Activated CD8-positive, alpha-beta memory T cell treated with anti-CD3 and anti-CD28 coated beads, Interleukin-2, amount 50 U/mL, for 1 hour (primary cell): ENCODE results near the gene LRMDA.

Experiments
- DNase-seq: peaks from one replicate; pipeline ENCODE4 v3.0.0-alpha.2; 2020; ENCODE audit errors: extremely low read depth

Gene LRMDA

GRCh38 chr10:75955973-75956502 lies 524.6 kb downstream of the LRMDA start:
- DNase-seq: no peak

GRCh38 chr10:75956624-75957023 lies 525.2 kb downstream of the LRMDA start:
- DNase-seq: no peak

DNA sequence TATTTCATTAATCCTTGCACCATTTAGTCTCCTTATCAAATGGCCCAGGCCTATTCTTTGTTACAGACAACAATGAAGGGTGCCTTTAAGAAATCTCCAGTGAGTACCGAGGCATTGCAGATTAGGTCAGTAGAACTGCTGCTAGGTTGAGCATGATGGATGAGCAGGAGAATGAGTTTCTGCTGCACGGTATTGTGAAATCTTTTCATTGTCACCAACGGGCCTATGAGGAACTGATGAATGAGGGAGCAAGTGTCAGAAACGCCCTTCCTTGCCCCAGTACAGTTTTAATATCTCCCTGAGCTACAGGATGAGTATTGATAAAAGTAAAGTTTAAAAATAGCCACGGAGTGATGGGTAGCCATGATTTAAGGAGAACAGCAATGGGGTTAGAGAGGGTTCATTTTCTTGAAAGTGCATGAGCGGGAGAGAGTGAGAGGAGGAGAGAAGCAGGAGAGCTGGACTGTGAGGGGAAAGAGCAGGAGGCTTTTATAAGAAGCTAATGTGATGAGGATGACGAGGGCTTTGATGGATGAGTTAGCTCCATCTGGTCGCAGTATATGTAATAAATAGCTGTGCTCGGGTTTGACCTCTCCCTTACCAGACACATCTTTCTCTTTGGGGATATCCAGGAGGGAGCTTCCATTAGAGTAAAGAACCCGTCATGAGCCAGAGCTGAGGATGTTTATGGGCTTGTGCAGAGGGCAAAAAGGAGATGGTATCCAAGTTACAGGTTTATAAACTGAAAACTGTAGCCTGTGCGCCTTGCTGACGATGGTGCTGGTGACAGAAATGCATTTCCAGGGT lies 526.1 kb downstream of the LRMDA start:
- DNase-seq: no peak

- DNase-seq: no peak
Observed at GRCh38 chr10:75959209-75959608, 527.8 kb downstream of the LRMDA start.

GRCh38 chr10:75959912-75960311 lies 528.5 kb downstream of the LRMDA start:
- no peak for DNase-seq

DNA sequence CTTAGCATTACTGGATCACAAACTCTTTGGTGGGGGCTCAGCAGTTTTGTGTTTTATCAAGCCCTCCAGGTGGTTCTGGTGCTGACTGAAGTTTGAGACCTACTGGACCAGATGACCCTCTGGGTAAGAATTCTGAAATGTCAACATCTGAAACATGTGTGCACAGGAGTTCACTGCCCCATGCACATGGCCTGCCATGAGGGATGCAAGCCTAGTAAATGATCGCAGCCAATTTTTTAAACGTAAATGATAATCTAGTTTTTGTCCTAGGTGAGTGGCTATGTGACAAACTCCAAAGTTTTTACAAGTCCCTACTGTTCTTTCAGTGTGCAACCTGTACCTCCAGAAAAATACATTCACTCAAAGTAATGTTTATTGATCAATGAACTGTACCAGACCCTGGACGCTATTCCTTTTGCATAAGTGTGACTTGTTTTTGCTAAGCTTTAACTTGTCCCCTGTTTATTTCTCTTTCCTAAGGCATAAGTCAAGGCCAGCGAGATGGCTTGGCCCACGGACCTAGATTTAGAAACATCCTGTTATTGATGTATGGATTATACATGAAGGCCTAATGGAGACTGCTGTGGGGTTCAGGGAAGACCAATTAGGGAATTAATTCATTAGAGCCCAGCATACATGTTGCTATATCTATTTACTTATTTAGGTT lies 531.1 kb downstream of the LRMDA start:
- DNase-seq: no peak

GRCh38 chr10:75967491-75967890 lies 536.1 kb downstream of the LRMDA start:
- DNase-seq: no peak

- no peak for DNase-seq
Observed at GRCh38 chr10:75969031-75969430, 537.6 kb downstream of the LRMDA start.

GRCh38 chr10:75971402-75972211 lies 540.2 kb downstream of the LRMDA start:
- no peak for DNase-seq

DNA sequence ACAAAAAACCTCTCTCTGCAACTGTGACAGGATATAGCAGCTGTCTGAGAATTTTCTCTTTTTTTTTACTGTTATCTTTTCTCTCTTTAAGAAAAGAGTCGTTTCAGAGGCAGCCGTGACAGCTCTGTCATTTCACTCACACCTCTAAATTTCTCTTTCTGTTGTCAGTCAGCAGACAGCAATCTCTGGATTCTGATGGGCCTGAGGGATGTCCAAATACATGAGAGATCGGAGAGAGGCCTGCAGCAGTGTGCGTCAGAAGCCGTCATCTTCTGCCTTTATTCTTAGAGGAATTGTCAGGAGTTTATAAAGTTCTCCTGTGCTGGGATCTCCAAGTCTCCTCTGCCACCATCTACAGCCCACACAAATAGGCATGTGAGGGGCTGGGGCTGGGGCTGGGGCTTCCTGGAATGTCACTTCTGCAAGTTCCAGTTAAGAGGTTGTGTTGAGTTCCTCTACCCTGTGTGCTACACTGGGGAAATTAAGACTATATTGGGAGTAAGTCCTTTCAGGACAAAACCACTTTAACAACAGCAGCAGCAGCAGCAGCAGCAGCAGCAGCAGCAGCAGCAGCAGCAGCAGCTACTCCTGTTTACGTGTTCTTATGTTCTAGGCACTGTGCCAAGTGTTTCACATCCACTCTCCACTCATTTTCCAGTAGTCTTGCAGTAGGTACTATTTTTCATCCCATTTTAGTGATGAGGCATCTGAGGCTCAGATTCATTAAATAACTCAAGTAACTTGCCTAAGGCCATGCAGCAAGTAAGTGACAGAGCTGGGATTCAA lies 541.3 kb downstream of the LRMDA start:
- no peak for DNase-seq

DNA sequence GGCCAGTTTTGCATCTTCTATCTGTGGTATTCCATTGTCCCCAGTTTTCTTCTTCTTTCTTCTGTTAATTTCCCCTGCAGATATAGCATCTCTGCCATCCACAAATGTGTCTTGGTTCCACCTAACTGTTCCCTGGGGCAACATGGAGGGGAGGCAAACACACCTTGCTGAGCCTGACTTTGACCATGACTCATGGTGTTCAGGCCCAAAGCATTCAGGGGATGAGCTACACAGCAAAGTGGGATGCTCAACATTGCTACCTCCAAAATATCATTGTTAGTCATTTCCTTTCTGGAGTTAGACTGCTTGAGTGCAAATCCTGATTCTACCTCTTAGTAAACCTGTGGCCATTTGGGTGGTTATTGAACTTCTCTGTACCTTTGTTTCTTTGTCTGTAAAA lies 542.7 kb downstream of the LRMDA start:
- no peak for DNase-seq

- no peak for DNase-seq
Observed at GRCh38 chr10:75976681-75977080, 545.3 kb downstream of the LRMDA start.

DNA sequence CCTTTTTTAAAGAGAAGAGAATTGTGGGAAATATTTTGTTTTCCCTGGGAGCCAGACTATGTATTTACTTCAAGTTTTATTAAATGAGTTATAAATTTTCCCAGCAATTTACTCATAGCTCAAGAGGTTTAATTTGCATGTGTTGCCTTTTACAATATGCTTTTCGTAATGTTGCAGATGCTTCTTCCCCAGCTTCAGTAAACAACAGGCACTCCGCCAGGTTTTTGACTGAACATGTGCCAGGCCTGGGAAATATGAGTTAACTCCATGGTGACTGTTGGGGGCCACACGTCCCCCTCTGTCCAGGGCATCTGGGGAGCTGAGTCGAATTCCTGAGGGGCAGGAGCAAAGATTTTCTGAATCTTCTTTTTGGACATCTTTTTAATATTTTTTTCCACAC lies 545.7 kb downstream of the LRMDA start:
- no peak for DNase-seq

- DNase-seq: no peak
Observed at GRCh38 chr10:75978213-75978612, 546.8 kb downstream of the LRMDA start.

DNA sequence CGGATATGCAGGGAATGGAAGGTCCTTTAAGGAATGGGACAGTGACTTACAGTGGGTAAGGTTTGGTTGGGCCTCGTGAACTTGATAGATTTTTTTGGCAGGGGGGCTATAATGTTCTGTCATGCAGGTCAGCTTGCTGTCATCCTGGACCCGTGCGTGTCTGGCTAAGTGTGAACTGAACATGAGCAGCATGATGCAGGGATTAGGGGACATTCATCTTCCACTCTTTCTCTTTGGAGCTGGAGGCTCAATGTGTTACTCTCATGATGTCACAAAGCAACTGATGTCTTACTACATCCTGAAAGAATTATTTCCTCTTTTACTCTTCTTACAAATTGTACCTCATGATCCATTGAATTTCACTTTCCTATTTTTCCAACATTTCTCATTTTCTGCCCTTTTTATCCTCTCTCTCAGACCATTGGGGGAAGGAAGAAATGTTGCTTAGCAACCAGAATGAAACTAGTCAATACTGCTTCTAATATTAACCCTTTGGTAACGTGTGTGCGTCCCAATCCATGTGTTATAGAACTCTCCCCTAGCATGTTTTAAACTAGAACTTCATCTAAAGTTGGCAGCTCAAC lies 549.1 kb downstream of the LRMDA start:
- DNase-seq: no peak

DNA sequence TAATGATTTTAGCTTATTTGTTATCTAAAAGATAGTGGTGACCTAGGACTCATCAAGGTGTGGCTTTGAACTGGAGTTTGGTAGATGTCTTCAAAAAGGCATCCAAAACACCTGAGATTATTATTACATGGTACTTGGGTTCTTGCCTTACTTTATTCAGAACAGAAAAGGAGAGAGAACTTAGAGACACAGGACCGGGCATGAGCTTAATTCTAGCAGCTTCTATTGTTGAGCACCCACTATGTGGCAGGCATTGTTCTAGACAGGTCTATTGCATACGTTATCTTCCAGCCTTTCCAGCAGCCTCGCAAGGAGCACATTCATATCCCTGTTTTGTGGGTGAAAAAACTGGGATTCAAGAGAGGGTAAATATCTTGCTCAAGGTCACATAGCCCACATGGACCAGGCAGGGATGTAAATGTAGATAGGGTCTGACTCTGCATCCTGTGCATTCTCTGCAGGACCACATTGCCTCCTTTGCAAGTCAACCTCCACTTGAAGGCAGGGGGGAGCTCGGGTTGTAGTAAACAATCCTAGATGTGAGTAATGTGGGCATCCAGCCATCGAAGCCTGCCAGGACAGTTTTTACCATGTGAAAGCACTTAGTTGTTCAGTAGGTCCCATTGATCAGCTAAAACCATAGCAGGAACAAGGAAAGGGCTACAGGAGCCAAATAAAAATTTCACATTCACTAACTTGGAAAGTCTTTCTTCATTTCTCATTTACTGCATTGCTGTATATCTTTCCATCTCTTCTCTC lies 551.4 kb downstream of the LRMDA start:
- no peak for DNase-seq

GRCh38 chr10:75984067-75984466 lies 552.6 kb downstream of the LRMDA start:
- DNase-seq: no peak

DNA sequence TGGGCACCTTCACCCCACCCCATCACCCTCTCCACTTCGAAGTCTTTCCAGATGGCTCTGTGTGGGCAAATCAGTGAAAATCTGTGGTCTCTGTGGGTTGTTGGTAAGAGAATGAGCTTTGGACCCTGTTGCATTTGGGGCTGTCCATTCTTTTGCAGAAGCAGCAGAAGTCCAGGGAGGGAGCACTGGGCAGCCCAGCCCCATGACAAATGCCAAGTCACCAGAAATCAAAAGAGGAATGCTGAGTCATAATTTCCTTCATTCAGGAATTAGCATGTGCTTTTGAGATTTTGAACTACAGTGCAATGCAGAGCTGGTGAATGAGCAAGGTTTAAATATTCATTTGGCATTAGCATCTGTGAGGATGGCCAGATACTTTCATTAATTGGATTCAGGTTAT lies 556.2 kb downstream of the LRMDA start:
- DNase-seq: no peak

GRCh38 chr10:75994357-75995040 lies 563.1 kb downstream of the LRMDA start:
- DNase-seq: no peak

- no peak for DNase-seq
Observed at GRCh38 chr10:75995041-75995430, 563.6 kb downstream of the LRMDA start.
